Esophagus squamous epithelium (tissue), 5 donors: ENCODE results near the gene CT45A10. TPM values are rescaled to one million over a fixed set of nuclear protein-coding genes. Genes with fewer than 3 reads are reported as not detected.
"Not testable (repeated sequence)": the region's sequence is repeated elsewhere in the genome, so short reads cannot be mapped to it uniquely, and the experiment has no call there.

Experiments used
- DNase-seq: peaks from one replicate; lab custom pipeline; 2025; lab: John Stamatoyannopoulos, UW
- H3K27ac ChIP-seq, 4 donors: fragments of 200-600 bp; sonication (generic); one replicate each; pipeline ENCODE4 v1.5.1; 2016 to 2019; ENCODE audit warnings: mild to moderate bottlenecking in 1 of 4
- H3K27me3 ChIP-seq, 4 donors: fragments of 200-600 bp; sonication (generic); 1 replicate in 3 of 4; 2 replicates in 1 of 4; pipeline versions ENCODE4 v1.5.1 to v1.6.0; 2017 to 2021; ENCODE audit warnings: antibody characterized with exemption in 1 of 4
- H3K36me3 ChIP-seq, 3 donors: fragments of 200-600 bp; sonication (generic); one replicate each; pipeline ENCODE4 v1.5.1; 2016 to 2019
- H3K4me1 ChIP-seq, 3 donors: fragments of 200-600 bp; sonication (generic); one replicate each; pipeline ENCODE4 v1.5.1; 2017 to 2019
- H3K4me3 ChIP-seq, 4 donors: fragments of 200-600 bp; sonication (generic); 1 replicate in 3 of 4; 2 replicates in 1 of 4; pipeline ENCODE4 v1.5.1; 2016 to 2019; ENCODE audit warnings: mild to moderate bottlenecking in 2 of 4, moderate library complexity in 1 of 4
- H3K9me3 ChIP-seq, 3 donors: fragments of 200-600 bp; sonication (generic); one replicate each; pipeline ENCODE4 v1.5.1; 2016 to 2019
- WGBS, 2 donors: methylation state at CpG; one replicate each; pipeline ENCODE4 v1.1.5; 2018; 5-methylcytosine and 5-hydroxymethylcytosine counted together
- intact Hi-C: fragments of 100-400 bp; cut with DNase I; formaldehyde crosslinking; loops from one replicate; pipeline ENCODE4 v1.15.0; 2022
- total RNA-seq, 4 donors: library from RNA; depleted of rRNA; stranded (reverse); fragments of >200 nt; gene quantifications; one replicate each; pipeline ENCODE4 v1.1.0, GENCODE V29; 2016
- donor health status: DM: yes; HTN: yes; CAD: no.

CT45A10 gene
- total RNA-seq, 4 donors from 2014 or later, result not detected

DNA sequence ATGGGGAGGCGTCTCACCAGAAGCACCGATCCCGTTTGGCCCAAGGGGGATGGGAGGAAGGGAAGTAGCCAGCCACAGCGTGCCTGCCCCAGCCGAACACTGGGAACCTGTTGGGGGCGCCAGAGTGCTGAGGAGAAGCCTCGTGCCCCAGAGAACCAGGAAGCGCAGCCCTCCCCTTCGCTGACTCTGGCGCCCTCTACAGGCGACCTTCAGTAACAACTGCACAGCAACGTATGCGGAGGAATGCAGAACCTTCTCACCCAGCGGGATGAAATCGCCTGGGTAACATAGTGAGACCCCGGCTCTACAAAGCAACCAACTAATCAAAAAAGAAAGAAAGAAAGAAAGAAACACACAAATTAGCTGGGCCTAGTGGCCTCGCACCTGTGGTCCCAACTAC lies 56.1 kb downstream of the CT45A10 start, which contains the start of gene CT45A7:
Gene CT45A7, minus strand, starts transcription at position 101 of the 400 bp plus-strand sequence. CDS start 3,747 bp downstream, outside the sequence.
- H3K27ac ChIP-seq, H3K27me3 ChIP-seq, H3K9me3 ChIP-seq, H3K4me3 ChIP-seq, H3K36me3 ChIP-seq, H3K4me1 ChIP-seq, intact Hi-C loops, DNase-seq: not testable (repeated sequence)
- WGBS, 2 donors, result no CpG with 5 or more reads among the region's 17 CpGs

Other genes with a start within 250 kb of the CT45A10 start
- not detected for gene CT45A1, start 179.8 kb downstream of the CT45A10 start, total RNA-seq
- not detected for gene CT45A3, start 125.3 kb downstream of the CT45A10 start, total RNA-seq
- not detected for gene CT45A5, start 107.9 kb downstream of the CT45A10 start, total RNA-seq
- not detected for gene CT45A6, start 90.7 kb downstream of the CT45A10 start, total RNA-seq
- gene CT45A2, start 73.4 kb downstream of the CT45A10 start, total RNA-seq, result not detected
- gene CT45A7, start 56.2 kb downstream of the CT45A10 start, total RNA-seq, result not detected
- not detected for gene CT45A8, start 38.9 kb downstream of the CT45A10 start, total RNA-seq
- not detected for gene CT45A9, start 21.6 kb downstream of the CT45A10 start, total RNA-seq
- gene SAGE1, start 272 bp upstream of the CT45A10 start, total RNA-seq, result not detected
- gene MMGT1, start 80.5 kb upstream of the CT45A10 start, total RNA-seq, result 10 to 100 TPM; 10.6 to 24.0 (median 18.2) TPM
- gene SLC9A6, start 92.0 kb upstream of the CT45A10 start, total RNA-seq, result 10 to 100 TPM; 12.8 to 22.0 (median 13.1) TPM